Progenitor cell of endocrine pancreas (in vitro differentiated cells): ENCODE results near the gene PACC1. TPM values are rescaled to one million over a fixed set of nuclear protein-coding genes. Genes with fewer than 3 reads are reported as not detected.

Experiments
- DNase-seq: peaks from one replicate; pipeline ENCODE4 v3.0.0; 2021; ENCODE audit warnings: low spot score; ENCODE audit not compliant: unreplicated experiment
- H3K27ac Mint-ChIP-seq: 2 replicates; pipeline ENCODE4 v1.8.0; 2021; ENCODE audit warnings: mild to moderate bottlenecking, moderate library complexity, mixed read lengths
- H3K27me3 Mint-ChIP-seq: 2 replicates; pipeline ENCODE4 v1.8.0; 2021; ENCODE audit warnings: mixed read lengths
- H3K36me3 Mint-ChIP-seq: 2 replicates; pipeline ENCODE4 v1.8.0; 2022; ENCODE audit warnings: mixed read lengths; ENCODE audit not compliant: insufficient read depth
- H3K4me1 Mint-ChIP-seq: 2 replicates; pipeline ENCODE4 v1.8.0; 2021; ENCODE audit warnings: low read depth, mixed read lengths
- H3K4me3 Mint-ChIP-seq: 2 replicates; pipeline ENCODE4 v1.8.0; 2021; ENCODE audit warnings: low read depth, mild to moderate bottlenecking, moderate library complexity, mixed read lengths
- H3K9me3 Mint-ChIP-seq: 2 replicates; pipeline ENCODE4 v1.8.0; 2021; ENCODE audit warnings: low read depth, mixed read lengths
- CTCF ChIP-seq: fragments of 200-600 bp; sonication (generic); IDR thresholded peaks from one replicate; pipeline ENCODE4 v1.5.0; 2021; ENCODE audit warnings: antibody characterized with exemption, mild to moderate bottlenecking; ENCODE audit not compliant: unreplicated experiment
- total RNA-seq: library from RNA; stranded (reverse); gene quantifications from 2 replicates; pipeline ENCODE4 v1.2.1, GENCODE V29; 2021

Gene PACC1
- total RNA-seq, 1 donor from 2014 or later = 24.5 TPM

- H3K36me3 Mint-ChIP-seq = peaks cover 17% of the 10 kb centered on the region
- no peaks in the 10 kb centered on the region for H3K27me3 Mint-ChIP-seq
- H3K27ac Mint-ChIP-seq = no peak overlapping the region
- H3K4me3 Mint-ChIP-seq = no peak overlapping the region
- H3K9me3 Mint-ChIP-seq = no peaks in the 10 kb centered on the region
- no peak for TF ChIP-seq CTCF
- H3K4me1 Mint-ChIP-seq = no peaks in the 10 kb centered on the region
- DNase-seq = no peak
These were observed 33.2 kb downstream of the PACC1 start for GRCh38 chr1:212381397-212382035.

GRCh38 chr1:212379366-212379765 lies 35.3 kb downstream of the PACC1 start:
- H3K36me3 Mint-ChIP-seq = peaks cover 12% of the 10 kb centered on the region
- no peaks in the 10 kb centered on the region for H3K4me1 Mint-ChIP-seq
- no peak for TF ChIP-seq CTCF

GRCh38 chr1:212377644-212378043 lies 37.0 kb downstream of the PACC1 start:
- no peak for DNase-seq
- Mint-ChIP-seq H3K27me3 (no peaks in the 10 kb centered on the region), H3K4me1 (no peaks in the 10 kb centered on the region), H3K36me3 (peaks cover 28% of the 10 kb centered on the region), H3K4me3 (no peak overlapping the region), H3K9me3 (peaks cover 12% of the 10 kb centered on the region), H3K27ac (no peak overlapping the region)
- no peak for TF ChIP-seq CTCF

More at GRCh38 chr1:212379366-212379765, 35.3 kb downstream of the PACC1 start:
- no peaks in the 10 kb centered on the region for H3K27me3 Mint-ChIP-seq
- H3K4me3 Mint-ChIP-seq = no peak overlapping the region
- DNase-seq = no peak
- no peaks in the 10 kb centered on the region for H3K9me3 Mint-ChIP-seq
- no peak overlapping the region for H3K27ac Mint-ChIP-seq

GRCh38 chr1:212375986-212376385 lies 38.7 kb downstream of the PACC1 start:
- H3K4me1 Mint-ChIP-seq = no peaks in the 10 kb centered on the region
- no peaks in the 10 kb centered on the region for H3K27me3 Mint-ChIP-seq
- peaks cover 41% of the 10 kb centered on the region for H3K36me3 Mint-ChIP-seq
- no peak overlapping the region for H3K4me3 Mint-ChIP-seq
- no peak for TF ChIP-seq CTCF
- H3K27ac Mint-ChIP-seq = peak overlapping the region; percentile 30
- H3K9me3 Mint-ChIP-seq = peaks cover 15% of the 10 kb centered on the region
- no peak for DNase-seq

GRCh38 chr1:212368073-212368484 lies 46.6 kb downstream of the PACC1 start:
- no peak overlapping the region for H3K4me3 Mint-ChIP-seq

More at GRCh38 chr1:212368073-212368484, 46.6 kb downstream of the PACC1 start:
- peaks cover 7% of the 10 kb centered on the region for H3K9me3 Mint-ChIP-seq
- peaks cover 39% of the 10 kb centered on the region for H3K36me3 Mint-ChIP-seq
- no peaks in the 10 kb centered on the region for H3K27me3 Mint-ChIP-seq
- H3K27ac Mint-ChIP-seq = no peak overlapping the region
- no peaks in the 10 kb centered on the region for H3K4me1 Mint-ChIP-seq
- DNase-seq = no peak
- peak; percentile 88 for TF ChIP-seq CTCF
